Activated naive CD4-positive, alpha-beta T cell treated with anti-CD3 and anti-CD28 coated beads, Interleukin-2, amount 50 U/mL, for 24 hours (primary cell): Measurements from ENCODE around the gene HRC.

Source experiments
- H3K27ac Mint-ChIP-seq: one replicate; pipeline ENCODE4 v1.8.0; 2021; ENCODE audit warnings: mild to moderate bottlenecking, mixed read lengths
- H3K27me3 Mint-ChIP-seq: one replicate; pipeline ENCODE4 v1.8.0; 2021; ENCODE audit warnings: mixed read lengths
- H3K36me3 Mint-ChIP-seq: one replicate; pipeline ENCODE4 v1.8.0; 2021; ENCODE audit warnings: mixed read lengths
- H3K4me1 Mint-ChIP-seq: one replicate; pipeline ENCODE4 v1.8.0; 2021; ENCODE audit warnings: mixed read lengths
- H3K4me3 Mint-ChIP-seq: one replicate; pipeline ENCODE4 v1.8.0; 2021; ENCODE audit warnings: mild to moderate bottlenecking, mixed read lengths
- H3K9me3 Mint-ChIP-seq: one replicate; pipeline ENCODE4 v1.8.0; 2021; ENCODE audit warnings: mixed read lengths

The HRC gene

GRCh38 chr19:49113762-49114629 is 41.2 kb downstream of the HRC start, which contains the start of gene LIN7B:
Gene LIN7B, plus strand, starts transcription at chr19:49114370. Its CDS starts 35 bp downstream, at chr19:49114405.
- Mint-ChIP-seq H3K9me3 (no peaks in the 10 kb centered on the region), H3K27ac (peak within 1 kb of the TSS; percentile 48), H3K4me3 (peak within 1 kb of the TSS; percentile 87), H3K36me3 (peaks cover under 1% of the 10 kb centered on the region), H3K4me1 (peaks cover 40% of the 10 kb centered on the region), H3K27me3 (no peaks in the 10 kb centered on the region)

GRCh38 chr19:49111218-49111998 is 43.8 kb downstream of the HRC start:
- Mint-ChIP-seq H3K4me1 (peaks cover 27% of the 10 kb centered on the region), H3K36me3 (peaks cover 14% of the 10 kb centered on the region), H3K9me3 (no peaks in the 10 kb centered on the region), H3K4me3 (no peak overlapping the region), H3K27ac (no peak overlapping the region), H3K27me3 (no peaks in the 10 kb centered on the region)

GRCh38 chr19:49110567-49110966 is 44.6 kb downstream of the HRC start:
- H3K27ac Mint-ChIP-seq: no peak overlapping the region
- no peak overlapping the region for H3K4me3 Mint-ChIP-seq
- H3K36me3 Mint-ChIP-seq: peaks cover 14% of the 10 kb centered on the region
- peaks cover 23% of the 10 kb centered on the region for H3K4me1 Mint-ChIP-seq
- H3K9me3 Mint-ChIP-seq: no peaks in the 10 kb centered on the region
- no peaks in the 10 kb centered on the region for H3K27me3 Mint-ChIP-seq

- H3K4me3 Mint-ChIP-seq: no peak overlapping the region
- no peaks in the 10 kb centered on the region for H3K9me3 Mint-ChIP-seq
- H3K36me3 Mint-ChIP-seq: peaks cover 18% of the 10 kb centered on the region
- no peaks in the 10 kb centered on the region for H3K27me3 Mint-ChIP-seq
- no peak overlapping the region for H3K27ac Mint-ChIP-seq
- H3K4me1 Mint-ChIP-seq: peaks cover 23% of the 10 kb centered on the region
These were observed 45.5 kb downstream of the HRC start for GRCh38 chr19:49109569-49110233.

- Mint-ChIP-seq H3K4me1 (peaks cover 22% of the 10 kb centered on the region), H3K27ac (no peak overlapping the region), H3K9me3 (no peaks in the 10 kb centered on the region), H3K4me3 (no peak overlapping the region), H3K27me3 (no peaks in the 10 kb centered on the region), H3K36me3 (peaks cover 19% of the 10 kb centered on the region)
These were observed 46.1 kb downstream of the HRC start for GRCh38 chr19:49109051-49109450.

GRCh38 chr19:49107625-49108459 is 47.4 kb downstream of the HRC start:
- Mint-ChIP-seq H3K4me1 (peaks cover 12% of the 10 kb centered on the region), H3K4me3 (no peak overlapping the region), H3K36me3 (peaks cover 19% of the 10 kb centered on the region), H3K27me3 (no peaks in the 10 kb centered on the region), H3K27ac (no peak overlapping the region), H3K9me3 (no peaks in the 10 kb centered on the region)

- Mint-ChIP-seq H3K9me3 (no peaks in the 10 kb centered on the region), H3K4me1 (peaks cover 12% of the 10 kb centered on the region), H3K36me3 (peaks cover 19% of the 10 kb centered on the region), H3K27ac (peak overlapping the region; percentile 27), H3K4me3 (no peak overlapping the region), H3K27me3 (no peaks in the 10 kb centered on the region)
These were observed 48.5 kb downstream of the HRC start for GRCh38 chr19:49106648-49107135.

GRCh38 chr19:49104229-49104864 is 50.8 kb downstream of the HRC start:
- Mint-ChIP-seq H3K4me3 (no peak overlapping the region), H3K4me1 (peaks cover 12% of the 10 kb centered on the region), H3K36me3 (peaks cover 25% of the 10 kb centered on the region), H3K9me3 (no peaks in the 10 kb centered on the region), H3K27ac (no peak overlapping the region), H3K27me3 (no peaks in the 10 kb centered on the region)

GRCh38 chr19:49103331-49104085 is 51.7 kb downstream of the HRC start:
- no peaks in the 10 kb centered on the region for H3K27me3 Mint-ChIP-seq
- H3K4me3 Mint-ChIP-seq: no peak overlapping the region
- H3K9me3 Mint-ChIP-seq: no peaks in the 10 kb centered on the region
- H3K36me3 Mint-ChIP-seq: peaks cover 23% of the 10 kb centered on the region
- H3K27ac Mint-ChIP-seq: no peak overlapping the region
- peaks cover 12% of the 10 kb centered on the region for H3K4me1 Mint-ChIP-seq

GRCh38 chr19:49102303-49102702 is 52.9 kb downstream of the HRC start:
- Mint-ChIP-seq H3K27ac (no peak overlapping the region), H3K9me3 (no peaks in the 10 kb centered on the region), H3K4me1 (peaks cover 12% of the 10 kb centered on the region), H3K36me3 (peaks cover 20% of the 10 kb centered on the region), H3K4me3 (no peak overlapping the region), H3K27me3 (no peaks in the 10 kb centered on the region)
